Smooth muscle cell (in vitro differentiated cells): ENCODE data around the gene MYO1G. TPM values are rescaled to one million over a fixed set of nuclear protein-coding genes. Genes with fewer than 3 reads are reported as not detected.

Source experiments
- DNase-seq: peaks from one replicate; lab custom pipeline; 2025; ENCODE audit not compliant: unreplicated experiment; lab: John Stamatoyannopoulos, UW
- H2AFZ ChIP-seq: fragments of 200-600 bp; sonication (generic); 2 replicates; pipeline ENCODE4 v1.6.0; 2016; ENCODE audit warnings: antibody characterized with exemption, low read depth, mild to moderate bottlenecking
- H3F3A ChIP-seq: fragments of 200-600 bp; sonication (generic); 2 replicates; pipeline ENCODE4 v1.6.0; 2017; ENCODE audit warnings: antibody characterized with exemption, low read depth
- H3K27ac ChIP-seq: fragments of 200-600 bp; sonication (generic); 2 replicates; pipeline ENCODE4 v1.5.1; 2016; ENCODE audit warnings: low read depth, mild to moderate bottlenecking
- H3K27me3 ChIP-seq: fragments of 200-600 bp; sonication (generic); 2 replicates; pipeline ENCODE4 v1.6.1; 2016; ENCODE audit warnings: low read depth, mild to moderate bottlenecking
- H3K36me3 ChIP-seq: fragments of 200-600 bp; sonication (generic); 2 replicates; pipeline ENCODE4 v1.5.1; 2016; ENCODE audit warnings: low read depth
- H3K4me1 ChIP-seq: fragments of 200-600 bp; sonication (generic); 2 replicates; pipeline ENCODE4 v1.5.1; 2016; ENCODE audit warnings: low read depth
- H3K4me2 ChIP-seq: fragments of 200-600 bp; sonication (generic); 2 replicates; pipeline ENCODE4 v1.6.0; 2016; ENCODE audit warnings: mild to moderate bottlenecking
- H3K4me3 ChIP-seq: fragments of 200-600 bp; sonication (generic); 2 replicates; pipeline ENCODE4 v1.5.1; 2016; ENCODE audit warnings: mild to moderate bottlenecking
- H3K79me2 ChIP-seq: fragments of 200-600 bp; sonication (generic); 2 replicates; pipeline ENCODE4 v1.6.0; 2016; ENCODE audit warnings: low read depth, mild to moderate bottlenecking
- H3K9ac ChIP-seq: fragments of 200-600 bp; sonication (generic); 2 replicates; pipeline ENCODE4 v1.6.0; 2016; ENCODE audit warnings: low read depth
- H3K9me3 ChIP-seq: fragments of 200-600 bp; sonication (generic); replicated peaks from 2 replicates; pipeline ENCODE4 v1.5.1; 2016; ENCODE audit warnings: low read depth
- H4K20me1 ChIP-seq: fragments of 200-600 bp; sonication (generic); 2 replicates; pipeline ENCODE4 v1.6.0; 2016; ENCODE audit warnings: low read depth
- CTCF ChIP-seq: fragments of 200-600 bp; sonication (generic); IDR thresholded peaks from 2 replicates; pipeline ENCODE4 v1.5.1; 2017; ENCODE audit warnings: borderline replicate concordance, mild to moderate bottlenecking, antibody characterized with exemption; ENCODE audit not compliant: insufficient read depth, poor library complexity, severe bottlenecking
- WGBS: methylation state at CpG from one replicate; pipeline ENCODE4 v1.1.7; 2016; ENCODE audit warnings: low lambda C conversion rate; 5-methylcytosine and 5-hydroxymethylcytosine counted together
- polyA plus RNA-seq: library from polyadenylated mRNA; unstranded; fragments of >200 nt; fragmentation: Nextera tagmentation; extraction: Ambion mirVana; gene quantifications from 2 replicates; pipeline ENCODE4 v1.2.1, GENCODE V29; 2016
- total RNA-seq: library from RNA; depleted of rRNA; stranded (reverse); fragments of >200 nt; gene quantifications from 2 replicates; pipeline ENCODE4 v1.2.3, GENCODE V29; 2014

MYO1G gene
- total and polyA plus RNA-seq, 2 experiments from 2014 or later = 0.27 TPM; not detected in 1

- H3K79me2 ChIP-seq = no peaks in the 10 kb centered on the region
- no peak overlapping the region for H3K27ac ChIP-seq
- no peak overlapping the region for H2AFZ ChIP-seq
- 93% methylated on average over 6 of the region's 6 CpGs for WGBS
- H3K4me3 ChIP-seq = no peak overlapping the region
- H3K36me3 ChIP-seq = peaks cover 4% of the 10 kb centered on the region
- peaks cover under 1% of the 10 kb centered on the region for H3F3A ChIP-seq
- H3K27me3 ChIP-seq = no peaks in the 10 kb centered on the region
- H3K9ac ChIP-seq = no peak overlapping the region
- no peak for TF ChIP-seq CTCF
- H3K4me2 ChIP-seq = no peak overlapping the region
- H4K20me1 ChIP-seq = no peaks in the 10 kb centered on the region
- DNase-seq = no peak
- H3K4me1 ChIP-seq = no peaks in the 10 kb centered on the region
- H3K9me3 ChIP-seq = no peaks in the 10 kb centered on the region
These were observed 868 bp downstream of the MYO1G start for GRCh38 chr7:44977959-44978335.

- TF ChIP-seq CTCF = no peak
- H3K27ac ChIP-seq = no peak overlapping the region
- DNase-seq = no peak
- H3K4me1 ChIP-seq = no peaks in the 10 kb centered on the region
- no peak overlapping the region for H3K9ac ChIP-seq
- no peaks in the 10 kb centered on the region for H3K36me3 ChIP-seq
- H4K20me1 ChIP-seq = no peaks in the 10 kb centered on the region
- H2AFZ ChIP-seq = no peak overlapping the region
- H3K27me3 ChIP-seq = no peaks in the 10 kb centered on the region
- H3K9me3 ChIP-seq = no peaks in the 10 kb centered on the region
- no peak overlapping the region for H3K4me3 ChIP-seq
- 83% methylated on average over 4 of the region's 8 CpGs for WGBS
- H3K79me2 ChIP-seq = no peaks in the 10 kb centered on the region
- no peak overlapping the region for H3K4me2 ChIP-seq
- no peaks in the 10 kb centered on the region for H3F3A ChIP-seq
These were observed 1.4 kb downstream of the MYO1G start for GRCh38 chr7:44977304-44977958.

GRCh38 chr7:44976746-44977196 lies 2.0 kb downstream of the MYO1G start:
- Histone ChIP-seq H3K79me2 (no peaks in the 10 kb centered on the region), H4K20me1 (no peaks in the 10 kb centered on the region), H3K27me3 (no peaks in the 10 kb centered on the region), H3K4me2 (no peak overlapping the region), H3K36me3 (no peaks in the 10 kb centered on the region), H3K9ac (no peak overlapping the region), H3F3A (no peaks in the 10 kb centered on the region), H3K27ac (no peak overlapping the region), H3K4me3 (no peak overlapping the region), H2AFZ (no peak overlapping the region), H3K4me1 (no peaks in the 10 kb centered on the region), H3K9me3 (no peaks in the 10 kb centered on the region)
- no peak for TF ChIP-seq CTCF
- no peak for DNase-seq
- 99% methylated on average over 16 of the region's 17 CpGs for WGBS

- Histone ChIP-seq H3K27ac (no peak overlapping the region), H4K20me1 (no peaks in the 10 kb centered on the region), H3K4me1 (no peaks in the 10 kb centered on the region), H2AFZ (no peak overlapping the region), H3K4me2 (no peak overlapping the region), H3K9ac (no peak overlapping the region), H3K36me3 (no peaks in the 10 kb centered on the region), H3K79me2 (no peaks in the 10 kb centered on the region), H3K9me3 (no peaks in the 10 kb centered on the region), H3K4me3 (no peak overlapping the region), H3K27me3 (no peaks in the 10 kb centered on the region), H3F3A (no peaks in the 10 kb centered on the region)
- no peak for TF ChIP-seq CTCF
- WGBS = 96% methylated on average over 6 of the region's 6 CpGs
- DNase-seq = no peak
These were observed 2.6 kb downstream of the MYO1G start for GRCh38 chr7:44976040-44976745.
